Kidney epithelial cell (primary cell): Measurements from ENCODE around the gene RGMA. TPM values are rescaled to one million over a fixed set of nuclear protein-coding genes. Genes with fewer than 3 reads are reported as not detected.

Experiments used
- DNase-seq: peaks from one replicate; pipeline ENCODE4 v3.0.0-alpha.2; 2010; ENCODE audit warnings: low read depth
- H3K27me3 ChIP-seq: 2 replicates; pipeline ENCODE4 v1.6.0; 2011; ENCODE audit warnings: low read length; ENCODE audit not compliant: control insufficient read depth, insufficient read depth
- H3K36me3 ChIP-seq: 2 replicates; pipeline ENCODE4 v1.5.1; 2011; ENCODE audit warnings: low read length; ENCODE audit not compliant: control insufficient read depth, insufficient read depth
- H3K4me3 ChIP-seq: 2 replicates; pipeline ENCODE4 v1.5.1; 2011; ENCODE audit warnings: low read depth, mild to moderate bottlenecking, control low read depth, low read length
- total RNA-seq: library from RNA; depleted of rRNA; stranded (reverse); fragments of >200 nt; gene quantifications from 2 replicates; pipeline ENCODE4 v1.2.3, GENCODE V29; 2015
- TF ChIP-seq, protein P1 (sequence below): IDR thresholded peaks from 2 replicates; pipeline ENCODE4 v1.5.1; 2011; ENCODE audit warnings: mild to moderate bottlenecking, moderate library complexity, low read length, control low read depth, inconsistent platforms; ENCODE audit not compliant: insufficient read depth, poor library complexity, severe bottlenecking

Gene RGMA
- total RNA-seq, 1 donor from 2014 or later, result 0.29 TPM

DNA sequence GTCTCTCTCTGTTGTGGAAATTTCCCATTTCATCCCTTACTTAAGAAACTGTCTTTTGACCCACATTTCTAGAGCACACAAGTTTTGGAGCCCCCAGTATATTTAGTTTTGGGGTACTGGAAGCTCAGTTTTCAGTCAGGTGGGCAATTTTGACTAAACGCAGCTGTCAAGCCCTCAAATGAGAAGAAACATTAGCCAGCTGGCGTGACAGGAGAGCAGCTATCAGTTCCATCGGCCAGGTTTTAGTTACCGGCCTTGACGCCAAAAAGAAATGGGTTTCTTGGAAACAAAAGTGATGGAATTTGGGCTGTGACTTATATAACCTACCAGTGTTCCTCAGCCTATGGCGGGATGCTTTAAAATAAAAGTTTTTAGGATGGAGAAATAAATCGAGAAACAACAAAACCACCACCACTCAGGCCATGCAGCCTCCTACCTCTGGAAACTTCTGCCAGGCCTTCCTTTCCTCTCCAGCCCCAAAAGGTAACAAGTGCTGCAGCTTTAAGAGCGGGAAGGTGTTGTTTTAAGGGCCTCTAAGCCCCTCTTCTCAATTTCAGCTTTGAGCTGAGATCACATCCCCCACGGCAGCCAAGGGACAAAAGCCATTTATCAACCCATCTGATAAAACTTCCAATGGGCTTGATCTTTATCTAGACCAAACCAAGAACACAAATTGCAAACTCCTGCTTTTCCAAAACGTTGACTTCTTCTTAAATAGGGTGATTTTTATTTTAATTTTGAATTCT is 18.3 kb downstream of the RGMA start:
- no peak for DNase-seq
- TF ChIP-seq, protein P1, sequence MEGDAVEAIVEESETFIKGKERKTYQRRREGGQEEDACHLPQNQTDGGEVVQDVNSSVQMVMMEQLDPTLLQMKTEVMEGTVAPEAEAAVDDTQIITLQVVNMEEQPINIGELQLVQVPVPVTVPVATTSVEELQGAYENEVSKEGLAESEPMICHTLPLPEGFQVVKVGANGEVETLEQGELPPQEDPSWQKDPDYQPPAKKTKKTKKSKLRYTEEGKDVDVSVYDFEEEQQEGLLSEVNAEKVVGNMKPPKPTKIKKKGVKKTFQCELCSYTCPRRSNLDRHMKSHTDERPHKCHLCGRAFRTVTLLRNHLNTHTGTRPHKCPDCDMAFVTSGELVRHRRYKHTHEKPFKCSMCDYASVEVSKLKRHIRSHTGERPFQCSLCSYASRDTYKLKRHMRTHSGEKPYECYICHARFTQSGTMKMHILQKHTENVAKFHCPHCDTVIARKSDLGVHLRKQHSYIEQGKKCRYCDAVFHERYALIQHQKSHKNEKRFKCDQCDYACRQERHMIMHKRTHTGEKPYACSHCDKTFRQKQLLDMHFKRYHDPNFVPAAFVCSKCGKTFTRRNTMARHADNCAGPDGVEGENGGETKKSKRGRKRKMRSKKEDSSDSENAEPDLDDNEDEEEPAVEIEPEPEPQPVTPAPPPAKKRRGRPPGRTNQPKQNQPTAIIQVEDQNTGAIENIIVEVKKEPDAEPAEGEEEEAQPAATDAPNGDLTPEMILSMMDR, result no peak
- Histone ChIP-seq H3K27me3 (peaks cover 34% of the 10 kb centered on the region), H3K4me3 (no peak overlapping the region), H3K36me3 (no peaks in the 10 kb centered on the region)

GRCh38 chr15:93070132-93070531 is 18.9 kb downstream of the RGMA start:
- TF ChIP-seq, protein P1, result no peak
- no peak for DNase-seq
- Histone ChIP-seq H3K4me3 (no peak overlapping the region), H3K36me3 (no peaks in the 10 kb centered on the region), H3K27me3 (peaks cover 34% of the 10 kb centered on the region)

DNA sequence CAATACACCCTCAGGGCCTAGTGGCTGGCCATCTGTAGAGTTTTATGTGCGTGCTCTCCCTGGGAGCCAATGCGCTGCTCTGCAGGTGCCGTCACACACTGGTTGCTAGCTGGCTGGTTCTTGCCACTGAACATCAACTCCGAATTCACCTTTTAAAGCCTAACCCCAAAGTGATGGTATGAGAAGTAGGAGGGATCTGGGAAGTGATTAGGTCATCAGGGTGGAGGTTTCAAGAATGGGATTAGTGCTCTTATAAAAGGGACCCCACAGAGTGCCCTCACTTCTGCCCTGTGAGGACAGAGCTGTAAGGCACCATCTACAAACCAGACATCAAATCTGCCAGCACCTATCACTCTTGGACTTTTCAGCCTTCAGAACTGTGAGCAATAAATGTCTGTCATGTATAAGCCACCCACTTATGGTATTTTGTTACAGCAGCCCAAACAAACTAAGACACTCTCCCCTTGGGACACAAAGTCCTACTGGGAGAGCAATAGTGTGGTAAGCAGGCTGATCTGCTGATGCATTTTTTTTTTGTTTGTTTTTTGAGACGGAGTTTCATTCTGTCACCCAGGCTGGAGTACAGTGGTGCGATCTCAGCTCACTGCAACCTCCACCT is 20.3 kb downstream of the RGMA start:
- TF ChIP-seq, protein P1, result no peak
- DNase-seq, result no peak
- Histone ChIP-seq H3K4me3 (no peak overlapping the region), H3K27me3 (peaks cover 25% of the 10 kb centered on the region), H3K36me3 (no peaks in the 10 kb centered on the region)

GRCh38 chr15:93067649-93068085 is 21.3 kb downstream of the RGMA start:
- Histone ChIP-seq H3K27me3 (peaks cover 20% of the 10 kb centered on the region), H3K36me3 (no peaks in the 10 kb centered on the region), H3K4me3 (no peak overlapping the region)
- no peak for DNase-seq
- TF ChIP-seq, protein P1, result no peak

DNA sequence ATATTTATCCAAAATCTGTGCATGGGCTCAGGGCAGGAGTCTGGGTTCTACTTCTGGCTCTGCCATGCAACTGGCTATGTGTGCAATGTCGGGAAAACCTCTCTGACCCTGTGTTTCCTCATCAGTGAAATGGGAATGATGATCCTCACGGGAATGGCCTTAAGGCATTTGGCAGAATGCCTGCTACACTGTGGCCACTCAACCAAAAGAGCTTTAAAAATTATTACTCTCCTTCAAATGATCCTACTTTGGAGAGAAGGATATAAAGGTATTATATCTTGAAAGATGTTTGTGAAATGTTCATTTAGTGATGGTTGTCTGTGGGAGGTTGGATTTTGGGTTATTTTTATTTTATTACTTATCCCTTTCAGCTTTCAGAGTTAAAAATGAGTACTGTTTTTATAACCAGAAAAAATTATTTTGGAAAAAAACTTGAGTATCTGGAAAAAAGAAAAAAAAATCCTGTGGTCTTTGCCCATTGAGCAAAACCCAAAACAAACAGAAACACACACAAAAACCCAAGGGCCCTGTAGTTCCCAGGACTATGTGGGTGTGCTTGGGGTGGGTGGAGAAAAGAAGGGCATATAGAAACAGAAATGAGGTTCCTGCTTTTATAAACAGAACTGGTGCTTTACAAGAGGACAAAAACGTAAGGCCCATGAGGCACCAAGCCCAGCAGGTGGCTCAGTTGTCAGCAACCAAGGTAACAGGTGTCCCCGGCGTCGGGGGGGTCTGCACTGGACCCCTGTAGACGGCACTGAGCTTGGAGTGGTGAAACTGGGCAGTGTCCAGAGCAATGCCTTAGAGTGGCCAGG is 22.0 kb downstream of the RGMA start:
- Histone ChIP-seq H3K36me3 (no peaks in the 10 kb centered on the region), H3K4me3 (no peak overlapping the region), H3K27me3 (peaks cover 16% of the 10 kb centered on the region)
- TF ChIP-seq, protein P1, result no peak
- no peak for DNase-seq
